ENCODE measurements around the gene SAP25. TPM values are rescaled to one million over a fixed set of nuclear protein-coding genes. Genes with fewer than 3 reads are reported as not detected.
A peak's percentile ranks its signal among the peaks of the same experiment; 100 is the strongest.

Gene SAP25
- total and polyA plus RNA-seq, 4 donors: 0.33 to 0.84 (median 0.56) TPM; not detected in 1

DNA sequence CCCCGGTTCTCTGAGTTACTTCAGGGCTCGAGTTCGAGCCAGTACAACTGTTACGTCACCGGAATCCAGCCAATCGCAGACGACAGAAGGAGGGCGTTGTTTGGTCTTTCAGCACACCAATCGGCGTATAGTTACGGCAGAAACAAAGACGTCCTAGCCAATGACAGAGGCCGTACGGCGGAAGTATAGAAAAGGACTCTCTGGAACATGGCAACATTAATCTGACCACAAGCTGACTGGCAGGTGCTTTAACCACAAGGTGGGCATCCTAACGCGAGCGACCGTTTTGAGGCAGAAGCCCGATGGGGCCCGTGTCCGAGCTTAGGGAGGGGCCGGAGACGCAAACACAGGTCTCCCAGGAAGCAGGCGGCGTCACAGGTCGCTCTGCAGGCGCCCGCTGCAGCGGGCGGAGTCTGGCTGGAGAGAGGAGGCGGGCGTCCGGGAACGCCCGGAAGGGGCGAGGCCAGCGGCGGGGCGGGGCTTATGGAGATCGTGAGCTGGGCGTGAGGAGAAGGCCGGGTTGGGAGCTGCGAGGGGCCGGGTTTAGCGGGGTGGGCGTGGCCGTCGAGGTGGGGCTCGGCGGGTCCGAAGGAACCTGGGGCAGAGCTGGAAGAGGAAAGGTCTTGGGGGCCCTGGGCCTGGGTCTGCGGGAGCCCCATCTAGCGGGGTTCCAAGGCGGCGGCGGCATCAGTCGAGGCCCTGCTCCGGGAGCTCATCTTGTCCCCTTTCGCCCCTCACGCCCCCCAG lies 38.5 kb upstream of the SAP25 start, which contains the start of gene MOSPD3:
Gene MOSPD3, plus strand, starts transcription at position 558 of the 747 bp plus-strand sequence. CDS start 252 bp downstream, outside the sequence.
- Histone ChIP-seq H3K4me1 (ENCODE audit: control insufficient read depth in 4 of 4, insufficient read depth in 4 of 4, low read length in 3 of 4) (peaks cover 3 to 19% (median 14%) of the 10 kb centered on the region in 4 donors), H3K36me3 (ENCODE audit: control insufficient read depth in 4 of 4, insufficient read depth in 3 of 4, low read depth in 1 of 4, low read length in 3 of 4) (no peaks in the 10 kb centered on the region), H3K9ac (ENCODE audit: low read depth in 1 of 2, low read length in 2 of 2) (peak within 1 kb of the TSS; percentile 67 to 91), H3K27me3 (ENCODE audit: control insufficient read depth in 4 of 4, insufficient read depth in 4 of 4, low read length in 3 of 4) (no peaks in the 10 kb centered on the region), H3K9me3 (ENCODE audit: control insufficient read depth in 4 of 4, low read length in 3 of 4) (no peaks in the 10 kb centered on the region), H3K27ac (ENCODE audit: low read depth in 1 of 2, low read length in 2 of 2) (peak within 1 kb of the TSS; percentile 91 to 97), H3K4me3 (ENCODE audit: low read depth in 1 of 3, low read length in 3 of 3) (peak within 1 kb of the TSS; percentile 67 to 80 (median 68))
- TF ChIP-seq NR2F2 (IDR thresholded peaks at IDR 0.05) (peak; percentile 15), RAD21 (IDR thresholded peaks at IDR 0.05) (peak in 1 of 2 donors; percentile 35), YY1 (IDR thresholded peaks at IDR 0.05) (peak; percentile 71), TAF1 (conservative IDR thresholded peaks at IDR 0.05) (peak; percentile 88), JUND (IDR thresholded peaks at IDR 0.05) (peak; percentile 38 to 44), EGR1 (IDR thresholded peaks at IDR 0.05; ENCODE audit: low read depth in 2 of 2) (no peak), RXRA (IDR thresholded peaks at IDR 0.05) (peak; percentile 70 to 84), HNF4A (conservative IDR thresholded peaks at IDR 0.05) (peak; percentile 3 to 16), FOXA1 (IDR thresholded peaks at IDR 0.05) (no peak), FOXA2 (IDR thresholded peaks at IDR 0.05) (no peak), HNF4G (IDR thresholded peaks at IDR 0.05) (no peak), GABPA (IDR thresholded peaks at IDR 0.05 in 1 of 2, conservative IDR thresholded peaks at IDR 0.05 in 1 of 2) (peak in 1 of 2 donors; percentile 84), SP1 (IDR thresholded peaks at IDR 0.05) (peak; percentile 95)
- TF ChIP-seq, protein P1, sequence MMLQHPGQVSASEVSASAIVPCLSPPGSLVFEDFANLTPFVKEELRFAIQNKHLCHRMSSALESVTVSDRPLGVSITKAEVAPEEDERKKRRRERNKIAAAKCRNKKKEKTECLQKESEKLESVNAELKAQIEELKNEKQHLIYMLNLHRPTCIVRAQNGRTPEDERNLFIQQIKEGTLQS (IDR thresholded peaks at IDR 0.05): no peak
- TF ChIP-seq, protein P2, sequence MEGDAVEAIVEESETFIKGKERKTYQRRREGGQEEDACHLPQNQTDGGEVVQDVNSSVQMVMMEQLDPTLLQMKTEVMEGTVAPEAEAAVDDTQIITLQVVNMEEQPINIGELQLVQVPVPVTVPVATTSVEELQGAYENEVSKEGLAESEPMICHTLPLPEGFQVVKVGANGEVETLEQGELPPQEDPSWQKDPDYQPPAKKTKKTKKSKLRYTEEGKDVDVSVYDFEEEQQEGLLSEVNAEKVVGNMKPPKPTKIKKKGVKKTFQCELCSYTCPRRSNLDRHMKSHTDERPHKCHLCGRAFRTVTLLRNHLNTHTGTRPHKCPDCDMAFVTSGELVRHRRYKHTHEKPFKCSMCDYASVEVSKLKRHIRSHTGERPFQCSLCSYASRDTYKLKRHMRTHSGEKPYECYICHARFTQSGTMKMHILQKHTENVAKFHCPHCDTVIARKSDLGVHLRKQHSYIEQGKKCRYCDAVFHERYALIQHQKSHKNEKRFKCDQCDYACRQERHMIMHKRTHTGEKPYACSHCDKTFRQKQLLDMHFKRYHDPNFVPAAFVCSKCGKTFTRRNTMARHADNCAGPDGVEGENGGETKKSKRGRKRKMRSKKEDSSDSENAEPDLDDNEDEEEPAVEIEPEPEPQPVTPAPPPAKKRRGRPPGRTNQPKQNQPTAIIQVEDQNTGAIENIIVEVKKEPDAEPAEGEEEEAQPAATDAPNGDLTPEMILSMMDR (IDR thresholded peaks at IDR 0.05; ENCODE audit: low read depth, low read length, missing input control): no peak
- TF ChIP-seq, protein P3, sequence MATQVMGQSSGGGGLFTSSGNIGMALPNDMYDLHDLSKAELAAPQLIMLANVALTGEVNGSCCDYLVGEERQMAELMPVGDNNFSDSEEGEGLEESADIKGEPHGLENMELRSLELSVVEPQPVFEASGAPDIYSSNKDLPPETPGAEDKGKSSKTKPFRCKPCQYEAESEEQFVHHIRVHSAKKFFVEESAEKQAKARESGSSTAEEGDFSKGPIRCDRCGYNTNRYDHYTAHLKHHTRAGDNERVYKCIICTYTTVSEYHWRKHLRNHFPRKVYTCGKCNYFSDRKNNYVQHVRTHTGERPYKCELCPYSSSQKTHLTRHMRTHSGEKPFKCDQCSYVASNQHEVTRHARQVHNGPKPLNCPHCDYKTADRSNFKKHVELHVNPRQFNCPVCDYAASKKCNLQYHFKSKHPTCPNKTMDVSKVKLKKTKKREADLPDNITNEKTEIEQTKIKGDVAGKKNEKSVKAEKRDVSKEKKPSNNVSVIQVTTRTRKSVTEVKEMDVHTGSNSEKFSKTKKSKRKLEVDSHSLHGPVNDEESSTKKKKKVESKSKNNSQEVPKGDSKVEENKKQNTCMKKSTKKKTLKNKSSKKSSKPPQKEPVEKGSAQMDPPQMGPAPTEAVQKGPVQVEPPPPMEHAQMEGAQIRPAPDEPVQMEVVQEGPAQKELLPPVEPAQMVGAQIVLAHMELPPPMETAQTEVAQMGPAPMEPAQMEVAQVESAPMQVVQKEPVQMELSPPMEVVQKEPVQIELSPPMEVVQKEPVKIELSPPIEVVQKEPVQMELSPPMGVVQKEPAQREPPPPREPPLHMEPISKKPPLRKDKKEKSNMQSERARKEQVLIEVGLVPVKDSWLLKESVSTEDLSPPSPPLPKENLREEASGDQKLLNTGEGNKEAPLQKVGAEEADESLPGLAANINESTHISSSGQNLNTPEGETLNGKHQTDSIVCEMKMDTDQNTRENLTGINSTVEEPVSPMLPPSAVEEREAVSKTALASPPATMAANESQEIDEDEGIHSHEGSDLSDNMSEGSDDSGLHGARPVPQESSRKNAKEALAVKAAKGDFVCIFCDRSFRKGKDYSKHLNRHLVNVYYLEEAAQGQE (IDR thresholded peaks at IDR 0.05): peak; percentile 69
- TF ChIP-seq, protein P4, sequence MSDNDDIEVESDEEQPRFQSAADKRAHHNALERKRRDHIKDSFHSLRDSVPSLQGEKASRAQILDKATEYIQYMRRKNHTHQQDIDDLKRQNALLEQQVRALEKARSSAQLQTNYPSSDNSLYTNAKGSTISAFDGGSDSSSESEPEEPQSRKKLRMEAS (IDR thresholded peaks at IDR 0.05): no peak
- TF ChIP-seq, protein P5, sequence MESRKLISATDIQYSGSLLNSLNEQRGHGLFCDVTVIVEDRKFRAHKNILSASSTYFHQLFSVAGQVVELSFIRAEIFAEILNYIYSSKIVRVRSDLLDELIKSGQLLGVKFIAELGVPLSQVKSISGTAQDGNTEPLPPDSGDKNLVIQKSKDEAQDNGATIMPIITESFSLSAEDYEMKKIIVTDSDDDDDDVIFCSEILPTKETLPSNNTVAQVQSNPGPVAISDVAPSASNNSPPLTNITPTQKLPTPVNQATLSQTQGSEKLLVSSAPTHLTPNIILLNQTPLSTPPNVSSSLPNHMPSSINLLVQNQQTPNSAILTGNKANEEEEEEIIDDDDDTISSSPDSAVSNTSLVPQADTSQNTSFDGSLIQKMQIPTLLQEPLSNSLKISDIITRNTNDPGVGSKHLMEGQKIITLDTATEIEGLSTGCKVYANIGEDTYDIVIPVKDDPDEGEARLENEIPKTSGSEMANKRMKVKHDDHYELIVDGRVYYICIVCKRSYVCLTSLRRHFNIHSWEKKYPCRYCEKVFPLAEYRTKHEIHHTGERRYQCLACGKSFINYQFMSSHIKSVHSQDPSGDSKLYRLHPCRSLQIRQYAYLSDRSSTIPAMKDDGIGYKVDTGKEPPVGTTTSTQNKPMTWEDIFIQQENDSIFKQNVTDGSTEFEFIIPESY (IDR thresholded peaks at IDR 0.05): peak; percentile 49
- under 1% methylated on average over 61 of the region's 61 CpGs for WGBS
- DNase-seq (ENCODE audit: low spot score): peak; percentile 99
